Neural cell (in vitro differentiated cells): ENCODE data around the gene MPPED1. TPM values are rescaled to one million over a fixed set of nuclear protein-coding genes. Genes with fewer than 3 reads are reported as not detected.

Experiments used
- H2AFZ ChIP-seq: fragments of 200-600, 300-800 bp; sonication (generic), shearing (Covaris generic); 2 replicates; pipeline ENCODE4 v1.6.0; 2014; ENCODE audit warnings: low read depth, mild to moderate bottlenecking, antibody characterized with exemption, low read length, moderate library complexity
- H3F3A ChIP-seq: fragments of 200-600 bp; shearing (Covaris generic); 2 replicates; pipeline ENCODE4 v1.6.1; 2016; ENCODE audit warnings: mild to moderate bottlenecking, moderate library complexity, mixed read lengths, antibody characterized with exemption, low read length; ENCODE audit not compliant: insufficient read depth, poor library complexity, severe bottlenecking
- H3K27ac ChIP-seq: fragments of 200-600, 300-800 bp; sonication (generic), shearing (Covaris generic); 2 replicates; pipeline ENCODE4 v1.5.1; 2014; ENCODE audit warnings: mild to moderate bottlenecking, low read length, moderate library complexity
- H3K27me3 ChIP-seq: fragments of 300-800, 200-600 bp; sonication (generic), shearing (Covaris generic); 2 replicates; pipeline ENCODE4 v1.6.0; 2014; ENCODE audit warnings: mild to moderate bottlenecking, low read depth, low read length, moderate library complexity; ENCODE audit not compliant: insufficient read depth
- H3K36me3 ChIP-seq: fragments of 300-800, 200-600 bp; sonication (generic), shearing (Covaris generic); 2 replicates; pipeline ENCODE4 v1.5.1; 2014; ENCODE audit warnings: mild to moderate bottlenecking, antibody characterized with exemption, low read length, moderate library complexity; ENCODE audit not compliant: insufficient read depth
- H3K4me2 ChIP-seq: fragments of 300-800, 200-600 bp; sonication (generic), shearing (Covaris generic); 2 replicates; pipeline ENCODE4 v1.6.0; 2014; ENCODE audit warnings: mild to moderate bottlenecking, low read length
- H3K4me3 ChIP-seq: fragments of 300-800, 200-600 bp; sonication (generic), shearing (Covaris generic); 2 replicates; pipeline ENCODE4 v1.5.1; 2014; ENCODE audit warnings: mild to moderate bottlenecking, low read length, moderate library complexity
- H3K79me2 ChIP-seq: fragments of 200-600 bp; shearing (Covaris generic); replicated peaks from 2 replicates; pipeline ENCODE4 v1.6.0; 2014; ENCODE audit warnings: mild to moderate bottlenecking, low read length, moderate library complexity; ENCODE audit not compliant: insufficient read depth
- H3K9ac ChIP-seq: fragments of 300-800, 200-600 bp; sonication (generic), shearing (Covaris generic); 2 replicates; pipeline ENCODE4 v1.6.1; 2016; ENCODE audit warnings: mild to moderate bottlenecking, low read length, mixed read lengths
- H3K9me2 ChIP-seq: fragments of 200-600 bp; shearing (Covaris generic); 2 replicates; pipeline ENCODE4 v1.6.1; 2016; ENCODE audit warnings: mild to moderate bottlenecking, low read length, mixed read lengths; ENCODE audit not compliant: insufficient read depth
- H3K9me3 ChIP-seq: fragments of 200-600, 300-800 bp; sonication (generic), shearing (Covaris generic); 2 replicates; pipeline ENCODE4 v1.6.1; 2016; ENCODE audit warnings: mild to moderate bottlenecking, mixed run types, low read length, moderate library complexity, mixed read lengths
- H4K20me1 ChIP-seq: fragments of 200-600 bp; shearing (Covaris generic); 2 replicates; pipeline ENCODE4 v1.6.1; 2016; ENCODE audit warnings: mild to moderate bottlenecking, mixed run types; ENCODE audit not compliant: insufficient read depth
- EP300 ChIP-seq: fragments of 450-650 bp; conservative IDR thresholded peaks from 2 replicates; pipeline ENCODE4 v1.6.1; 2014; ENCODE audit warnings: antibody characterized with exemption, mild to moderate bottlenecking, moderate library complexity; ENCODE audit not compliant: poor library complexity, severe bottlenecking
- EZH2 ChIP-seq: fragments of 200-600, 300-800 bp; shearing (Covaris generic), sonication (generic); IDR thresholded peaks from 2 replicates; pipeline ENCODE4 v1.6.1; 2014; ENCODE audit warnings: antibody characterized with exemption, low read length, borderline replicate concordance, mild to moderate bottlenecking; ENCODE audit not compliant: insufficient read depth, poor library complexity, severe bottlenecking
- MXI1 ChIP-seq: fragments of 450-650 bp; conservative IDR thresholded peaks from 2 replicates; pipeline ENCODE4 v1.6.1; 2014; ENCODE audit warnings: antibody characterized with exemption, mild to moderate bottlenecking; ENCODE audit not compliant: poor library complexity, severe bottlenecking
- POLR2AphosphoS5 ChIP-seq: IDR thresholded peaks from 2 replicates; pipeline ENCODE4 v1.6.1; 2012
- RAD21 ChIP-seq: fragments of 450-650 bp; conservative IDR thresholded peaks from 2 replicates; pipeline ENCODE4 v1.6.1; 2014; ENCODE audit warnings: antibody characterized with exemption, mild to moderate bottlenecking, moderate library complexity
- REST ChIP-seq: IDR thresholded peaks from 2 replicates; pipeline ENCODE4 v1.6.1; 2012; ENCODE audit warnings: borderline replicate concordance
- SMC3 ChIP-seq: fragments of 450-650 bp; conservative IDR thresholded peaks from 2 replicates; pipeline ENCODE4 v1.6.1; 2014; ENCODE audit warnings: antibody characterized with exemption, mild to moderate bottlenecking, moderate library complexity; ENCODE audit not compliant: poor library complexity
- TAF1 ChIP-seq: IDR thresholded peaks from 2 replicates; pipeline ENCODE4 v1.6.1; 2012; ENCODE audit warnings: low read depth
- polyA plus RNA-seq: library from polyadenylated mRNA; depleted of rRNA; stranded (reverse); fragments of >200 nt; gene quantifications from 2 replicates; pipeline ENCODE4 v1.2.3, GENCODE V29; 2014
- TF ChIP-seq, protein P1 (sequence below): fragments of 450-650 bp; IDR thresholded peaks from 2 replicates; pipeline ENCODE4 v1.5.1; 2014; ENCODE audit warnings: antibody characterized with exemption, mild to moderate bottlenecking, moderate library complexity; ENCODE audit not compliant: poor library complexity, severe bottlenecking

The MPPED1 gene
- polyA plus RNA-seq, 1 donor from 2014 or later, result 33.4 TPM

DNA sequence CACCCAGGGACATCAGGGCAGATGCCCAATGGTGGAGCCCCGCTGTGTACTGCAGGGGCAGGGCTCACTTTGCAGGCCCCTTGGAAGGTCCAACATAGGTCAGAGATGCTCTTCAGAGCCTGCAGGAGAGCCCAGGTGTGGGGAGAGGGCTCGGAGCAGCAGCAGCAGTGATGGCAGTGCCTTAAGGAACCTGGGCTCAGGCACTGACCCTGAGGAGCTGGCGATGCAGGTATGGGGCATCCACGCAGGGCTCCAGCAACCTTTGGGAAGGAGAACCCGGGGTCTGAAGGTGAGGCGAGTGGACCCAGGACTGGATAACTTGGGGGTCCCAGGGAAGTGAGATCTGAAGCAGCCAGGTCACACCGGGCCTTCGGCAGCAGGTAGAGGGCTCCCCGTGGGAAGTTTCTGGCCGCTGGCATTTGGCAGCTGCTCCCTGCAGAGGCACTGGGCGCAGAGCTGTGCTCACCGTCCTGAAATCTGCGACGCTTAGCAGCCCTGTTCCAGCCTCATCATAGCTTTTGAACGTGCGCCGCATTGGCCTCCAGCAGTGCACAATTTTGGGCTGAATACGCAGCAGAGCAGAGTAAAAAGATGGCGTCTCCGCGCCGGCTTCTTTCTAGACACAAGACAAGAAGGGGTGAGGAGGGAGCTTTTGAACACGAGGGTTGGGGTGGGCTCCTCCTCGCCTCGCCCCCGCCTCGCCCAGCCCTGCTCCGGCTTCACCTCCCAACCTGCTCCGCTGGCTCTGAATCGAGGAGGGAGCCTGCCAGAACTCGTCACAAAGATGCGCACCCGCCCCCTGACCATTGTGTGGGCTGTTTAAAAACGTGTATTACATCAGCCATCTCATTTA is 118.8 kb downstream of the MPPED1 start:
- no peaks in the 10 kb centered on the region for H3K9me3 ChIP-seq
- no peaks in the 10 kb centered on the region for H3K9me2 ChIP-seq
- H2AFZ ChIP-seq, result no peak overlapping the region
- no peak overlapping the region for H3K4me3 ChIP-seq
- no peaks in the 10 kb centered on the region for H4K20me1 ChIP-seq
- H3K27me3 ChIP-seq, result no peaks in the 10 kb centered on the region
- no peaks in the 10 kb centered on the region for H3F3A ChIP-seq
- H3K27ac ChIP-seq, result no peak overlapping the region
- no peaks in the 10 kb centered on the region for H3K79me2 ChIP-seq
- TF ChIP-seq EZH2 (no peak), RAD21 (no peak), TAF1 (no peak)
- TF ChIP-seq, protein P1, sequence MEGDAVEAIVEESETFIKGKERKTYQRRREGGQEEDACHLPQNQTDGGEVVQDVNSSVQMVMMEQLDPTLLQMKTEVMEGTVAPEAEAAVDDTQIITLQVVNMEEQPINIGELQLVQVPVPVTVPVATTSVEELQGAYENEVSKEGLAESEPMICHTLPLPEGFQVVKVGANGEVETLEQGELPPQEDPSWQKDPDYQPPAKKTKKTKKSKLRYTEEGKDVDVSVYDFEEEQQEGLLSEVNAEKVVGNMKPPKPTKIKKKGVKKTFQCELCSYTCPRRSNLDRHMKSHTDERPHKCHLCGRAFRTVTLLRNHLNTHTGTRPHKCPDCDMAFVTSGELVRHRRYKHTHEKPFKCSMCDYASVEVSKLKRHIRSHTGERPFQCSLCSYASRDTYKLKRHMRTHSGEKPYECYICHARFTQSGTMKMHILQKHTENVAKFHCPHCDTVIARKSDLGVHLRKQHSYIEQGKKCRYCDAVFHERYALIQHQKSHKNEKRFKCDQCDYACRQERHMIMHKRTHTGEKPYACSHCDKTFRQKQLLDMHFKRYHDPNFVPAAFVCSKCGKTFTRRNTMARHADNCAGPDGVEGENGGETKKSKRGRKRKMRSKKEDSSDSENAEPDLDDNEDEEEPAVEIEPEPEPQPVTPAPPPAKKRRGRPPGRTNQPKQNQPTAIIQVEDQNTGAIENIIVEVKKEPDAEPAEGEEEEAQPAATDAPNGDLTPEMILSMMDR, result no peak
- no peak overlapping the region for H3K9ac ChIP-seq
- H3K4me2 ChIP-seq, result no peak overlapping the region
- H3K36me3 ChIP-seq, result no peaks in the 10 kb centered on the region

- H3K9ac ChIP-seq, result no peak overlapping the region
- H3K9me3 ChIP-seq, result peaks cover under 1% of the 10 kb centered on the region
- H3K79me2 ChIP-seq, result no peaks in the 10 kb centered on the region
- H3K4me2 ChIP-seq, result no peak overlapping the region
- H3K9me2 ChIP-seq, result no peaks in the 10 kb centered on the region
- H4K20me1 ChIP-seq, result no peaks in the 10 kb centered on the region
- no peak overlapping the region for H3K27ac ChIP-seq
- no peak for TF ChIP-seq EZH2
- TF ChIP-seq TAF1, result no peak
- no peak for TF ChIP-seq EP300
- TF ChIP-seq REST, result no peak
- no peak for TF ChIP-seq MXI1
- TF ChIP-seq SMC3, result no peak
- TF ChIP-seq RAD21, result no peak
- TF ChIP-seq, protein P1, result no peak
- no peak for TF ChIP-seq POLR2AphosphoS5
- no peaks in the 10 kb centered on the region for H3K27me3 ChIP-seq
- H3F3A ChIP-seq, result no peaks in the 10 kb centered on the region
- H3K36me3 ChIP-seq, result no peaks in the 10 kb centered on the region
- no peak overlapping the region for H2AFZ ChIP-seq
- H3K4me3 ChIP-seq, result no peak overlapping the region
These were observed 119.8 kb downstream of the MPPED1 start for GRCh38 chr22:43531651-43532050.
